Measurements from ENCODE around the gene ZBTB4. TPM values are rescaled to one million over a fixed set of nuclear protein-coding genes. Genes with fewer than 3 reads are reported as not detected.

ZBTB4 gene
- total and polyA plus RNA-seq, 2 experiments from 2014 or later: 3.6 to 11.2 TPM

GRCh38 chr17:7495906-7496434, 16.5 kb upstream of the ZBTB4 start:
- Histone ChIP-seq H3K79me2 (replicated peaks; ENCODE audit: insufficient read depth) (peaks cover 50% of the 10 kb centered on the region), H3K27ac (ENCODE audit: low read depth) (no peak overlapping the region), H3K4me2 (no peak overlapping the region), H3K4me3 (no peak overlapping the region), H3K36me3 (ENCODE audit: insufficient read depth) (peaks cover 25% of the 10 kb centered on the region), H2AFZ (no peak overlapping the region), H3K27me3 (ENCODE audit: insufficient read depth) (no peaks in the 10 kb centered on the region), H3F3A (replicated peaks; ENCODE audit: low read depth) (0 out of 2 replicates have a peak, but pooled peaks cover 10% of the 10 kb centered on the region), H4K20me1 (replicated peaks; ENCODE audit: insufficient read depth) (peaks cover 27% of the 10 kb centered on the region), H3K9me2 (ENCODE audit: insufficient read depth) (no peaks in the 10 kb centered on the region), H3K4me1 (ENCODE audit: insufficient read depth) (no peaks in the 10 kb centered on the region)
- Mint-ChIP-seq H3K27ac (no peak overlapping the region), H3K27me3 (ENCODE audit: insufficient read depth, low read depth, poor library complexity) (peaks cover 8% of the 10 kb centered on the region), H3K4me3 (no peak overlapping the region), H3K4me1 (peaks cover 6% of the 10 kb centered on the region; the same call in 2 of the 3 replicates), H3K36me3 (ENCODE audit: low read depth) (peaks cover 78% of the 10 kb centered on the region), H3K9me3 (no peaks in the 10 kb centered on the region; the same call in 2 of the 3 replicates)
- ATAC-seq (no peak), DNase-seq (ENCODE audit: low spot score) (no peak)
- no peak for TF ChIP-seq ZNF331 (CRISPR knock-in tag; IDR thresholded peaks at IDR 0.05; ENCODE audit: low read depth)
- TF ChIP-seq EZH2 (IDR thresholded peaks at IDR 0.05; ENCODE audit: low read depth, unreplicated experiment): no peak
- no peak for TF ChIP-seq ZNF462 (CRISPR knock-in tag; IDR thresholded peaks at IDR 0.05)
- TF ChIP-seq ZNF114 (CRISPR knock-in tag; IDR thresholded peaks at IDR 0.05): no peak
- no peak for TF ChIP-seq STAT1 (IDR thresholded peaks at IDR 0.05; ENCODE audit: unreplicated experiment)
- TF ChIP-seq POLR2AphosphoS5 (IDR thresholded peaks at IDR 0.05; ENCODE audit: low read depth): no peak
- no peak for TF ChIP-seq ETS1 (IDR thresholded peaks at IDR 0.05)
- TF ChIP-seq JUNB (IDR thresholded peaks at IDR 0.05; ENCODE audit: unreplicated experiment): no peak
- TF ChIP-seq EZH2phosphoT487 (IDR thresholded peaks at IDR 0.05; ENCODE audit: unreplicated experiment): no peak
- no peak for TF ChIP-seq CREB1 (CRISPR knock-in tag; IDR thresholded peaks at IDR 0.05; ENCODE audit: low read depth)
- no peak for TF ChIP-seq CTCF (conservative IDR thresholded peaks at IDR 0.05; ENCODE audit: low read depth in 2 of 2)
- no peak for TF ChIP-seq REST (IDR thresholded peaks at IDR 0.05; ENCODE audit: unreplicated experiment)
